GM19372 (cell line): ENCODE data around the gene RPP30.
"Not testable (repeated sequence)": the region's sequence is repeated elsewhere in the genome, so short reads cannot be mapped to it uniquely, and the experiment has no call there.

Experiments
- ATAC-seq: cut with Tn5 transposase; IDR thresholded peaks from one replicate; pipeline ENCODE4 v1.9.1; 2021; ENCODE audit warnings: mild to moderate bottlenecking, low read depth, moderate library complexity; ENCODE audit not compliant: unreplicated experiment

The RPP30 gene

GRCh38 chr10:90937645-90938258 lies 66.0 kb downstream of the RPP30 start:
- no peak for ATAC-seq

GRCh38 chr10:90939116-90939515 lies 67.3 kb downstream of the RPP30 start:
- no peak for ATAC-seq

- no peak for ATAC-seq
Measured at GRCh38 chr10:90939648-90940047, 67.9 kb downstream of the RPP30 start.

- not testable (repeated sequence) for ATAC-seq
Measured at GRCh38 chr10:90942980-90943379, 71.2 kb downstream of the RPP30 start.

GRCh38 chr10:90944749-90945148 lies 73.0 kb downstream of the RPP30 start:
- no peak for ATAC-seq

- no peak for ATAC-seq
Measured at GRCh38 chr10:90945491-90946070, 73.8 kb downstream of the RPP30 start.

- peak; percentile 81 for ATAC-seq
Measured at GRCh38 chr10:90947030-90947960, 75.5 kb downstream of the RPP30 start.
